HG03135 (cell line): Measurements from ENCODE around the gene TMEM141.
"Not testable (repeated sequence)": the region's sequence is repeated elsewhere in the genome, so short reads cannot be mapped to it uniquely, and the experiment has no call there.

Source experiments
- ATAC-seq: cut with Tn5 transposase; IDR thresholded peaks from one replicate; pipeline ENCODE4 v1.9.1; 2021; ENCODE audit warnings: mild to moderate bottlenecking, moderate library complexity; ENCODE audit not compliant: unreplicated experiment

TMEM141 gene

DNA sequence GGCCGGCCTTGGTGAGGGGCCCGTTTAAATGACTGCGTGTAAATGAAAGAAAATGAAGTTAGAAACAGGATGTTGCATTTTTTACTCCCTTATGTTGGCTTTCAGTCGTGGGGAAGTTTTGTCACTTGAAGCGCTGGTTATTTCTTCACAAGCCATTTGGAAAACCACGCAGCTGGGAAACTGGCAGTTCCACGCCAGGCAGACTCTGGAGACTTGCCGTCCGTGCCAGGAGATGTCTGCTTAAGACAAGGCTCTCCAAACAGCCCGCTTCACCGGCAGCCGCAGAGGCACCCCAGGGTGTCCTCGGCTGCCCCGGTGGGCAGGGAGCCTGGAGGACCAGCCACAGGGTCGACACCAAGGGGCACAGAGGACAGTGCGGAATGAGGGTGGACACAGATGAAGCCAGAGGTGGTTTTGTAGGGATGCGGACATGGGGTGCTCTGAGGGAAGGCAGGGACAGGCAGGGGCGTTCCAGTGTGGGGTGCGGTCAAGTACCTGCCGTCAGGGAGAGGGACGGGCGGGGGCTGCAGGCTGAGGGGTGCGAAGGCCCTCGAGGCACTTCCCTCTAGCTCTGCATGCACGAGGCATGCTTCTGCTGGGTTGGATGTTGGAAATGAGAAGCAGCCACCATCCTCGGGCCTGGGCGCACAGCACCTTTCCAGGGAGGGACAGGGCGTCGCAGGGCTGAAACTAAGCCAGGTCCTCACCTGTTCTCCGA lies 40.0 kb downstream of the TMEM141 start:
- no peak for ATAC-seq

GRCh38 chr9:136831720-136832104 lies 40.6 kb downstream of the TMEM141 start:
- no peak for ATAC-seq

DNA sequence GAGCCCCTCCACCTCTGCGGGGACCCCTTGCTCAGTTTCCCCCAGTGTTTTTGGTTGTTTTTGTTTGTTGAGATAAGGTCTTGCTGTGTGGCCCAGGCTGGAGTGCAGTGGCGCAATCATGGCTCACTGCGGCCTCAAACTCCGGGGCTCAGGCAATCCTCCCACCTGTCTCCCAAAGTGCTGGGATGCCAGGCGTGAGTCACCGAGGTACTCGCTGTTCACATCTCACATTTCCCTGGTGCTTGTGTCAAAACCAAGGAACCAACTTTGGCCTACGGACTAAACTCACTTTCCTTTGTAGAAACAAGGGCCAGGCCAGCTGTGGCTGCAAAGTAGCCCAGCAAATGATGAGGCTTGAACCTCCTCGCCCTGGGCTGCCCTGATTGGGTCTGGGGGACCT lies 41.4 kb downstream of the TMEM141 start:
- ATAC-seq, result no peak

- ATAC-seq, result not testable (repeated sequence)
Measured at GRCh38 chr9:136833381-136834048, 42.4 kb downstream of the TMEM141 start.

GRCh38 chr9:136835162-136835931 lies 44.2 kb downstream of the TMEM141 start:
- ATAC-seq, result no peak

DNA sequence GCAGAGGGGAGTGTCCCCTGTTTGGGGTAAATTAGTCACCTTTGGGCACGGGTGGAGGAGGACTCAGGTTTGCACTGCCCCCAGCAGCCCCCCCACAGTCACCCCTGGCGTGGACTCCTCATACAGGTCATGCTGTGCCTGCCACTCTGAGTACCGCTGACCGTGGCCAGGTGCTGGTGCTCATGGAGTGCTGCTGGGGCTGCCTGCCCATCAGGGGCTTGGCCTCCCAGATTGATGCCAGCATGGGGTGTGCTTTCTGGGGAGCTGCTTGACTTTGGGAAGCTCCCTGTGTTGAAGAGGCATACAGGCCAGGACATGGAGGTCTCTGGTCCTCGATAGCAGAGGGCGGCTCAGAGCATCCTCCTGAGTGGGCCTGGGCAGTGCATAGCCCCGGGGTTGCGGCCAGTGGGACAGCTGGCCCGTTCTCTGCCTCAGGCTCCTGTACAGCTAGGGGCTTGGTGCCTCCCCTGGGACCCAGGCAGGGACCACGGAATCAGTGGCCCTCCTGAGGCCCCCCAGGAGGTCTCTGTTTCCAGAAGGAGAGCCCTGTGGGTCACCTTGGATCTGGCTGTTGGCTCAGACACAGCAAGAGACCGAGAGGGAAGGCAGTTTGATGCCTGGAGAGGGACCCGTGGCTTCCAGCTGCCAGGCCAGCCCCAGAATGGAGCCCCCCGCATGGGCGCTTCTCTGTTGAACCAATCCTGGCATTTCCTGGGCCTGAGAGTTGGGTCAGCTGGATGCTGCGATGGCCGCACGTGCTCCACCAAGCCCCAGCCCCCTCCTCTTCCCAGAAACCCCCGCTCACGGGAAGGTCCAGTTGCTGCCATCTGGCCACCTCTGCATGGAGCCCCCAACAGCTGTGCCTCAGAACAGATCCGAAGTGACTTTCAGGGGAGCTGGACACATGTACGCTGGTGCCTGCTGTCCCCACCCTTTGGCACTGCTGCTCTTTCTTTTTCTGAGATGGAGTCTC lies 45.1 kb downstream of the TMEM141 start:
- no peak for ATAC-seq

DNA sequence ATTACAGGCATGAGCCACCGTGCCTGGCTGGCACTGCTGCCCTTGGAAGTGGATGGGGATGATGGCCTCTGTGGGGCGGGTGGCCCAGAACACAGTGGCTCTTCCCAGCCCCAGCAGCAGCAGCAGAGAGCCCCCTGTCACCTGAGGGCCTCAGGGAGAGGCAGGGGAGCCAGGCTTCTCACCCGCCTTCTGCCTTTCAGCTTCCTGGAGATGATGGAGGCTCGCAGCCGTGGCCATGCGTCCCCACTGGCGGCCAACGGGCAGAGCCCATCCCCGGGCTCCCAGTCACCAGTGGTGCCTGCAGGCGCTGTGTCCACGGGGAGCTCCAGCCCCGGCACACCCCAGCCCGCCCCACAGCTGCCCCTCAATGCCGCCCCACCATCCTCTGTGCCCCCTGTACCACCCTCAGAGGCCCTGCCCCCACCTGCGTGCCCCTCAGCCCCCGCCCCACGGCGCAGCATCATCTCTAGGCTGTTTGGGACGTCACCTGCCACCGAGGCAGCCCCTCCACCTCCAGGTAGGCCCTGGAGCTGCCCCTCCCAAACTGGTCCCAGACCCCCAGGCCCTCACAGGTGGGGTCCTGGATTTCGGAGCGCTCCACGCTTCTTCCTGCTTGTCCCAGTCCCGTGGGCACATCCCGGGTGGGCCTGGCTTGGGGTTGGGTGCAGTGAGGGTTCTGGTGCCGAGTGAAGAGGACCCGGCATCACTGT lies 46.2 kb downstream of the TMEM141 start:
- no peak for ATAC-seq

DNA sequence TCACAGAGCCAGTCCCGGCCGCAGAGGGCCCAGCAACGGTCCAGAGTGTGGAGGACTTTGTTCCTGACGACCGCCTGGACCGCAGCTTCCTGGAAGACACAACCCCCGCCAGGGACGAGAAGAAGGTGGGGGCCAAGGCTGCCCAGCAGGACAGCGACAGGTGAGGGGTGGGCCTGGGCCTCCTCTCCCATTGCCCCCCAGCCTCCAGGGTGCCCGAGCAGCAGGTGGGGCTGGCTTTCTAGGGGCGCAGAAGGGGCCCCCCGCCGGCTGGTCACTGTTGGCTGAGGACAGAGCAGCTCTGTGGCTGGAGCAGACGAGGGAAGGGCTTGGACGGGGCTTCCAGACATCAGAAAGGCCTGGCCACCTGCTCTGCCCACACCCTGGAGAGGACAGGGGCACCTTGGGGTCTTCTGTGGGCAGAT lies 46.7 kb downstream of the TMEM141 start:
- not testable (repeated sequence) for ATAC-seq

GRCh38 chr9:136838314-136839228 lies 47.4 kb downstream of the TMEM141 start:
- no peak for ATAC-seq

DNA sequence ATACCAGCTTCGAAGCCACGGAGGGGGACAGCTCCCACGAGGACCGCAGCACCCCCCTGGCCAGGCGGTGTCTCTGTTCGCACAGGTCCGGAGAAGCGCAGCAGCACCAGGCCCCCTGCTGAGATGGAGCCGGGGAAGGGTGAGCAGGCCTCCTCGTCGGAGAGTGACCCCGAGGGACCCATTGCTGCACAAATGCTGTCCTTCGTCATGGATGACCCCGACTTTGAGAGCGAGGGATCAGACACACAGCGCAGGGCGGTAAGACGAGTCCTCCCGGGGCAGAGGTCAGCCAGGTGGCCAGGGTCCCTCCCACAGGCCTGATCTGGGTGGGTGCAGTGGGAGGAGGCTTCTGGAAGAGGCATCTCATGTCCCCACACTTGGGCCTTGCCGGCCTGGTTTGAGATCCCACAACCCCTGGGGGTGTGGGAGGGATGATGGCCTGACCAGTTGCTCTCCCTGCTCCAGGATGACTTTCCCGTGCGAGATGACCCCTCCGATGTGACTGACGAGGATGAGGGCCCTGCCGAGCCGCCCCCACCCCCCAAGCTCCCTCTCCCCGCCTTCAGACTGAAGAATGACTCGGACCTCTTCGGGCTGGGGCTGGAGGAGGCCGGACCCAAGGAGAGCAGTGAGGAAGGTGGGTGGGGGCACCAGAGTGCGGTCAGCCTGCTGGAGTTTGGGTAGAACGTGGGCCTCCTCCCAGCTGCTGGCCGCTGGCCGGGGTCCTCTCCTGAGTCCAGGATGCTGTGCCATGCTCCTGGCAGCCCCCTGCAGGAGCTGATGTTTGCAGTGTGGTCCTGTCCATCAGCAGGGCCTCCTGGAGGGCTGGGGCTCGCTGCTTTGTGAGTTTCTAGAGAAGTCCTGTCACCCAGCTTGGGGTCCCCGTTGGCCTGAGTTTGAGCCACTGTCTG lies 48.3 kb downstream of the TMEM141 start:
- ATAC-seq, result no peak

DNA sequence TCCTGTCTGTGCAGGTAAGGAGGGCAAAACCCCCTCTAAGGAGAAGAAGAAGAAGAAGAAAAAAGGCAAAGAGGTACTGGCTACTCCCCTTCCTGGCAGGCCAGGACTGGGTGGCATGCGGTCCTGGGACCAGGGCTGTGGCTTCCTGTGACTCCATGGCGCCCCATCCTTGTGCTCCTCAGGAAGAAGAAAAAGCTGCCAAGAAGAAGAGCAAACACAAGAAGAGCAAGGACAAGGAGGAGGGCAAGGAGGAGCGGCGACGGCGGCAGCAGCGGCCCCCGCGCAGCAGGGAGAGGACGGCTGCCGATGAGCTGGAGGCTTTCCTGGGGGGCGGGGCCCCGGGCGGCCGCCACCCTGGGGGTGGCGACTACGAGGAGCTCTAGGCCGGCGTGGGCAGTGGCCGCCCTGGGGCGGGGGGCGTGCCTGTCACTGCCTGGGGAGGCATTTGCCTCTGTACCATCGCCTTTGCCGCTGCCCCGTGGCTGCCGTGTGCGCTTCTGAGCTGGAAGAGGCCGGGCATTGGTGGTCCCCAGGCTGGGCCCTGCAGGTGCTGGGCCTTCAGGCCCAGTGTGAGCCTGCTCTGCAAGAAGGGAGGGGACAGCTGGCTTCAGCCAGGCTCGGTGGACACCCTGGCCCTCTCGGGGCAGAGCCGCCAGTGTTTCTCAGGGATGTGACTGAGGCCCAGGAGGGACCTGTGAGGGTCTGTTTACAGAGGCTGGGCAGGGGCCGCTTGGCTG lies 49.2 kb downstream of the TMEM141 start:
- no peak for ATAC-seq

GRCh38 chr9:136840877-136841645 lies 49.9 kb downstream of the TMEM141 start:
- ATAC-seq, result no peak

- ATAC-seq, result not testable (repeated sequence)
Measured at GRCh38 chr9:136841646-136842379, 50.7 kb downstream of the TMEM141 start.

DNA sequence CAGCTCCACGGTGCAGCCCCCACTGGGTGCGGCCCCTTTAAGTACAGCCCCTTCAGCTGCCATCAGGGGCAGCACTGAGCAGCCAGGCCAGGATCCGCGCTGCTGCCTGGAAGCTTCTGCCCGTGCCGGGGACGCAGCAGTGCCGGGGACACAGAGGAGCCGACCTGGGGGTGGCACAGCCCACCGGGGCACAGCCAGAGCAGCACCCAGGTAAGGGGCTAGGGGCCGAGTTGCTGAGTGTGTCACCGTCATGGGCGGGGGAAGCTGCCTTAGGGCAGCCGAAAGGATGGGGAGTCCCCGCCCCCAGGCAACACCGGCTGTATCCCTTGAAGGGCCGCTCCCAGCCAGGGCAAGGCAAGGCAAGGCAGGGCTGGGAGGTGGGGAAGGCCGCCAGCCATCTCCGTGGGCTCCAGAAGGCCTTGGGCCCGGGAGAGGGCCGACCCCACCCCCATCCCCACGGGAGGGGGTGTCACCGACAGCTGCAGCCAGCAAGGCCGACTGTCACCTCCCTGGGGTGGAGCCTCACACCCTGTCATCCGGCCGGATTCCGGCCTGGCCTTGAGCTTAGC lies 51.3 kb downstream of the TMEM141 start, which contains the start of gene AJM1:
TSS of gene AJM1 (plus strand) at position 99 of the 569 bp plus-strand sequence. CDS start 1,937 bp downstream, outside the sequence.
- peak; percentile 68 for ATAC-seq
